ENCODE measurements around the gene TOPBP1. TPM values are rescaled to one million over a fixed set of nuclear protein-coding genes. Genes with fewer than 3 reads are reported as not detected.

TOPBP1 gene
- total RNA-seq, 1 experiment from 2014 or later, result 51.5 TPM

DNA sequence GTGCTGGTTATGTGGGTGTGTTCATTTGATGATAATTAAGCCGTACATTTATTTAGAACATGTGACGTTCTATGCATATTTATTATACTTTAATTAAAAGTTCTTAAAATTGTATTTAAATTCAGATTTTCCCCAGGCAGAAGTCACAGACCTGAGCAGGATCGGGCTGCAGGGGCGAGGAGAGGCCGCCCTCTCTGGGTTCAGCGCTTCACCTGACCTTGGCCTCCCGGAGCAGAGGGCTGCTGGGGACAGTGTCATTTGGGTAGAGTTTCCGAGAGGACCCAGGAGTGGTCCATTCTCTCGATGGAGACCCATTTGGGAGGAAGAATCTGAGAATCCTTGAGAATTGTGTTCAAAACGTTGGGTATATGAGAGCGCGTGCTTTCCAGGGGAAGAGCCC lies 12.0 kb upstream of the TOPBP1 start:
- TF ChIP-seq, protein P1, sequence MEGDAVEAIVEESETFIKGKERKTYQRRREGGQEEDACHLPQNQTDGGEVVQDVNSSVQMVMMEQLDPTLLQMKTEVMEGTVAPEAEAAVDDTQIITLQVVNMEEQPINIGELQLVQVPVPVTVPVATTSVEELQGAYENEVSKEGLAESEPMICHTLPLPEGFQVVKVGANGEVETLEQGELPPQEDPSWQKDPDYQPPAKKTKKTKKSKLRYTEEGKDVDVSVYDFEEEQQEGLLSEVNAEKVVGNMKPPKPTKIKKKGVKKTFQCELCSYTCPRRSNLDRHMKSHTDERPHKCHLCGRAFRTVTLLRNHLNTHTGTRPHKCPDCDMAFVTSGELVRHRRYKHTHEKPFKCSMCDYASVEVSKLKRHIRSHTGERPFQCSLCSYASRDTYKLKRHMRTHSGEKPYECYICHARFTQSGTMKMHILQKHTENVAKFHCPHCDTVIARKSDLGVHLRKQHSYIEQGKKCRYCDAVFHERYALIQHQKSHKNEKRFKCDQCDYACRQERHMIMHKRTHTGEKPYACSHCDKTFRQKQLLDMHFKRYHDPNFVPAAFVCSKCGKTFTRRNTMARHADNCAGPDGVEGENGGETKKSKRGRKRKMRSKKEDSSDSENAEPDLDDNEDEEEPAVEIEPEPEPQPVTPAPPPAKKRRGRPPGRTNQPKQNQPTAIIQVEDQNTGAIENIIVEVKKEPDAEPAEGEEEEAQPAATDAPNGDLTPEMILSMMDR (conservative IDR thresholded peaks at IDR 0.05), result no peak
- peak overlapping the region; percentile 69 to 81 for H3K4me3 Mint-ChIP-seq
- H3K4me1 Mint-ChIP-seq, result peaks cover 12 to 15% of the 10 kb centered on the region in 2 experiments
- Histone ChIP-seq H3K79me2 (ENCODE audit: insufficient read depth, low read length) (no peaks in the 10 kb centered on the region), H3K23ac (ENCODE audit: insufficient read length, low read depth, low read length) (no peak overlapping the region), H4K91ac (ENCODE audit: insufficient read length, low read depth, low read length) (no peak overlapping the region), H4K5ac (ENCODE audit: insufficient read length, low read depth, low read length) (no peak overlapping the region), H4K20me1 (ENCODE audit: control insufficient read depth, insufficient read depth, insufficient read length) (no peaks in the 10 kb centered on the region), H2AK5ac (ENCODE audit: insufficient read length, low read length) (no peak overlapping the region), H2AFZ (ENCODE audit: low read length) (no peak overlapping the region), H3K9ac (ENCODE audit: extremely low read depth, insufficient read length, low read length) (no peak overlapping the region), H2BK5ac (ENCODE audit: insufficient read length, low read length) (no peak overlapping the region), H3K56ac (ENCODE audit: insufficient read length, low read depth, low read length) (no peak overlapping the region), H3K79me1 (ENCODE audit: insufficient read depth, low read depth, low read length, poor library complexity, severe bottlenecking) (no peaks in the 10 kb centered on the region), H3K14ac (ENCODE audit: insufficient read depth, low read length) (no peak overlapping the region), H3K4me1 (ENCODE audit: insufficient read depth, low read length) (peaks cover 3% of the 10 kb centered on the region; the same call in 1 of the 2 replicates), H2BK15ac (ENCODE audit: low read depth, low read length) (no peak overlapping the region), H3K18ac (ENCODE audit: insufficient read length, low read depth, low read length) (no peak overlapping the region), H3K4me2 (ENCODE audit: insufficient read depth, insufficient read length, low read length) (peak overlapping the region; percentile 52), H2BK20ac (ENCODE audit: low read depth, low read length, poor library complexity, severe bottlenecking) (no peak overlapping the region), H3K4ac (ENCODE audit: low read depth, low read length) (no peak overlapping the region), H3K27ac (ENCODE audit: insufficient read length, low read depth, low read length) (no peak overlapping the region), H3K9me3 (ENCODE audit: control insufficient read depth, low read depth, low read length) (no peaks in the 10 kb centered on the region), H4K8ac (replicated peaks; ENCODE audit: insufficient read length, low read depth, low read length) (no peak overlapping the region), H2BK12ac (ENCODE audit: insufficient read length, low read depth, low read length) (no peak overlapping the region), H2BK120ac (ENCODE audit: low read depth, low read length, poor library complexity, severe bottlenecking) (no peak overlapping the region), H3T11ph (ENCODE audit: low read length) (no peak overlapping the region), H3K23me2 (ENCODE audit: insufficient read length, low read depth, low read length, poor library complexity, severe bottlenecking) (peaks cover 6% of the 10 kb centered on the region), H3K27me3 (ENCODE audit: insufficient read depth, low read length) (peaks cover 12% of the 10 kb centered on the region; the same call in 1 of the 2 replicates)
- WGBS (ENCODE audit: extremely low coverage, insufficient read length, low lambda C conversion rate), result no CpG with 5 or more reads among the region's 12 CpGs
- H3K27ac Mint-ChIP-seq, result no peak overlapping the region
- no peak for DNase-seq
- H3K27me3 Mint-ChIP-seq (ENCODE audit: low read depth), result peaks cover 56% of the 10 kb centered on the region
- H3K36me3 Mint-ChIP-seq (ENCODE audit: insufficient read depth in 1 of 3, low read depth in 3 of 3), result no peaks in the 10 kb centered on the region
- H3K9me3 Mint-ChIP-seq, result peaks cover 4 to 8% of the 10 kb centered on the region in 2 experiments; a peak in 1 of 5 replicates

All from H9 (cell line).